Cerebellar nuclear complex (tissue), 1 donor: ENCODE data around the gene JAZF1.

Experiments
- DNase-seq, 2 experiments: peaks; one replicate each; lab custom pipeline; 2025; lab: John Stamatoyannopoulos, UW

JAZF1 gene

DNA sequence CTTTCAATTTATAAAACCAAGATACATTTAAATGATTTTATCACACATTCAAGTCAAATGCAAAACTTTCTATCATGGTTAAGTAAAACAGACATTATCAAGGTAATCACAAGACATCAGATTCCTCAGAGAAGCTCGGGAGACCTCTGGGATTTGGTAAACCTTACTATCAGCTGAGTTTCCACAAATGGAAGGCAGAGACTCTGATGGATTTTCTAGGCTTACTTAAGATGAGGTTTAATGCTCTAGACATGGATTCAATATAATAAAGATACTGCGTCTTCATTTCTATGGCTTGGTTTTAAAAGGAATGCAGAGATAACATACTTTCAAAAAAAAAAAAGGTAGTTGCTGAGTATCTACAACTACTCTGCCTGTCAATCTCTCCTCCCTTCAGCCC is 171.7 kb downstream of the JAZF1 start:
- no peak for DNase-seq

- DNase-seq: no peak
These were observed 172.4 kb downstream of the JAZF1 start for GRCh38 chr7:28008171-28008570.

- DNase-seq: no peak
These were observed 174.1 kb downstream of the JAZF1 start for GRCh38 chr7:28006491-28006890.

- no peak for DNase-seq
These were observed 174.8 kb downstream of the JAZF1 start for GRCh38 chr7:28005847-28006231.

DNA sequence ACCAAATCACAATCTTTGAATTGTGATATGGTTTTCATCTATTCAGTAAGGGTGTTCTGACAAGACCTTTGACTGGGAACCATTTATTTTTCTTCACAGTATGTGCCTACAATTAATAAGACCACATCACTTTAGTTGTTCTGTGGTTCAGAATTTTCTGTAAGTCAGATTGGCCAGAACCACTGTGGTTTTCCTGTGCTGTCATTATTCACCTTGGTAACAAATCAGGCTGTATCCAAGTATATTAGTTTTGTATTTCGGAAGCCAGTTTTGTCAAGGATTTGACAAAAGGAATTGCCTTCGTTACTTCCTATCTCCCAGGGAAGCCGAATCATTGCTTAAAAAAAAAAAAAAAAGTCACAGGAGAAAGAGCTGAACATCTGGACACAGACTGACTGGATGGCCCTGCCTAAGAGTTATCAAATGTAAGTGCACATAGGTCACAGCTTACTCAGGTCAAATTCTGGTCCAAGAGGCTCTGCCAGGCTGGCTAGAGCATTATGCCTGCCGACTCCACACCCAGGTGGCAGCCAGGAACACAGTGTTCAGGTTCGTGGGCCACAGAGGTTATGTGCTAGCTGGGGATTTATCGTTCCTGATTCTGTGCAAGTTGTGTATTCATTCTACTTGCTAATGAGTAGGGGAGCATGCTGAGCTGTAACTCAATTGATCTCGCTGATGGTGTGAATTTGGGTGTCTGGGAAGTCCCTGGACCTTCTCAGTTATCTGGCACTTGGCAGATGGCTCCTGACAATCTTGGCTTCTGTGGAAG is 175.3 kb downstream of the JAZF1 start:
- no peak for DNase-seq

GRCh38 chr7:28003408-28003807 is 177.2 kb downstream of the JAZF1 start:
- DNase-seq: no peak

DNA sequence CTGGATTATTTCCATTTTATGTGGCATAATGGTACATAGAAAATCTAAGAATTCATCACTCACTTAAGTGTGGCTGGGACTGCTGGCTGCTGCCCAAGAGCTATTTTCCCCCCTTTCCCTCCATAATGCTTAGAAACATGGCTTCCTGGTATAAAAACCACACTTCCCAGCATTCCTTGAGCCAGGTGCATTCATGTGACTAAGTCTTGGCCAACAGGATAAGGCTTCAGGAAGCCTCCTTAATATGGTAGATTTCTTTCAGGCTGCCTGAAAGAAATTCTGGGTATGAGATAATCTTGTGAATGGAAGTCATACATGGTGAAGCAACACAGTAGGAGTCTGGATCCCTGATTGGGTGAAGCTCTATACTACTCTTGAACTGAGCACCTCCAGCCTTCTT is 178.0 kb downstream of the JAZF1 start:
- DNase-seq: no peak

DNA sequence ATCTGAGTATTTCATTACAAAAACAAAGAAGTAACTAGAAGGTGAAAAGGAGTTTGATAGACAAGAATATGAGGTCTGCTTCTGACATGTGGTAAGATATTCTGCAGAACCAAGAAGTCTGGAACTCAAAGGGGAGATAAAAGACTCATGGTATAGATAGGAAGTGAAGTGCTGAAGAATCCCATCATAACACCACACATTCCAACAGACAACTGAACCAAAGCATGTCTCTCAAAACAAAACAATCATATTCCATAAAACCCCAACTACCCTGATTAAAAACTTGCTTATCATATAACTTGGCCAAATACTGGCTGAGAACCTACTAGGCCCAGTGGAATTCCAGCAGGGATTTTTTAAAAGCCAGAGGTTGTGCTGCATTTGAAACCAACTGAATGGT is 178.7 kb downstream of the JAZF1 start:
- DNase-seq: no peak

- DNase-seq: no peak
These were observed 180.8 kb downstream of the JAZF1 start for GRCh38 chr7:27999829-28000228.

DNA sequence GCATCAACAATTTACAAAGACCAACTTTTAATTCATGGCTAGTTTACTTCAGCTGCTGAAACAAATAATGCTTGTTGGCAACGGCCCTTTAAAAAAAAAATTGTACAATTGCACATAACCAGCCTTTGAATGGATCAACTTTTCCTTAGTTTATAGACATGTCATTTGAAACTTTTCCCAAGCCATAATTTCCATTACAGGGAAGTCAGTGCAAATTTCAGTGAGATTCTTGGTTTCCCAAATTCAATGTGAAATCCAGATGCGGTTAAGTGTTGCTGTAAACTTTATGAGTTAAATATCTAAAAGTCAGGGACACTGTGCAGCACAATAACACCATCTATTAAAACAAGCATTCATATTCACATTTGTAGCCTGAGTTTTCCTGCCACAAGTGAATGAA is 182.2 kb downstream of the JAZF1 start:
- DNase-seq: no peak

- DNase-seq: no peak
These were observed 183.3 kb downstream of the JAZF1 start for GRCh38 chr7:27997188-27997707.

GRCh38 chr7:27996141-27996540 is 184.5 kb downstream of the JAZF1 start:
- DNase-seq: no peak

DNA sequence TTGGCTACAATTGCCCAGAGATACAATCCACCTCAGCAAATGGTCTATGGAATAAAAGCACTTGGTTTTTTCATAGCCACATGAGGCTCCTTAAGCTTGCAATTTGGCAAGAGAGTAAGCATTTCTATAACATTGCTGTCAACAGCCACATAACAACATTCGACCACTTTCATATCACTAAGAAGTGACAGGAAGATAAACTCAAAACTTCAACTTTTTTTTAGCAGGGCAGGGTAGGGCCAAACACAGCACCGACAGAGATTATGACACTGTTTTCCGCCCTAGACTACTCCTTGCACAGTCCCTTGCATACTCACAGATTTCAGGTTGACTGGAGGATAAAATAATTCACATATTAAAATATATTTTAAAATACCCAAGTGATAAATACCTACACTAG is 185.4 kb downstream of the JAZF1 start:
- DNase-seq: no peak

DNA sequence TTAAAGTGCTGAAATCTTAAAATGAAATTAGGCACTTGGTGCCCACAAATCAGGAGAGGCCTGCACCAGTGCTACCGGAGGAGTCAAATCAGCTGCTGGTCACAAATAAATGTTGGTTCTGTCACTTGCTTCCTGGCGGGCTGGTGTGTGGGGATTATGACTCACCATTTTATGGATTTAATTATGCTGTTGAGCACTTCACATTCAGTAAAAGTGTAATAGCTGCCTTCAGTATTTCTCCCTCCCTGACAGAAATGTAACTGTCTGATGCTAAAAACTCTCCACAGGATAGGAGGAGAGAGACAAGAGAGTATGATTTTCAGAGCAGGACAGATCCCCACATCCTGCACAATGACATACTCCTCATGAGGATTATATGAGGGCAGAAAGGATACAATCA is 186.0 kb downstream of the JAZF1 start:
- no peak for DNase-seq

GRCh38 chr7:27992755-27993493 is 187.7 kb downstream of the JAZF1 start:
- DNase-seq: no peak

DNA sequence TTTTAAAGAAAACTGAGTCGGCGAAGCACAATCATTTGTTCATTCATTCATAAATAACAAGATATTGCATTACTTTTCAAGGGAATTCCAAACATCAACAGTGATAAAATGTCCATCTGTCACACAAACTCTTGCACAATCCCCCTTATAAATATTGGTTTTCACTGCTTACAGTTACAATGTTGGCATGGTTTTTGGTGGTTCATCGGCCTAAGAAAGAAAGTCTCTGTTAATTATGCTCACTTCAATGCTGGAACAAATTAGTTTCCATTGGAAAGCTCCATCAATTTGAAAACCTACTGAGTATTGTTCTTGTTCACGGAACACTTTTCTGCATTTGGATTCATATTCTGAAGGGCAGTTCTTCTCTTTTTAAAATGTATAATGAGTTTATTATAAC is 188.5 kb downstream of the JAZF1 start:
- no peak for DNase-seq

- DNase-seq: no peak
These were observed 189.5 kb downstream of the JAZF1 start for GRCh38 chr7:27991006-27991528.

GRCh38 chr7:27976531-27976930 is 204.1 kb downstream of the JAZF1 start:
- no peak for DNase-seq

GRCh38 chr7:27973625-27974024 is 207.0 kb downstream of the JAZF1 start:
- DNase-seq: no peak

DNA sequence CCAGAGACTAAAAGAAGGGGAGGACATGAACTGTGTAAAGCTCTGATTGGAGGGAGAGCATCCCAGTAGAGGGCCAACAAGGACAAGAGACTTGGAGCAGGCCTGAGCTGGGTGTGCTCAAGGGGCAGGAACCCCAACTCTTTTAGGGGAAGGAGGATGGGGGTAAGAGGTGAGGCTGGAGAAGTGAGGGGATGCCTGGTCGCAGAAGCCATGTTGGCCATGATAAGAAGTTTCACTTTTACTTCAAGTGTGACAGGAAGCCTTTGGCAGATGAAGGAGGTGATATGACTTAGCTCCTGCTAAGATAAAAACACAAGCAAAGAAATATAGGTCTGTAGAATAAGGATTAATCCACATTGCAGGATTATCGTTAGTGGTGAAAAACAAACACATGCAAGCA is 208.3 kb downstream of the JAZF1 start:
- DNase-seq: no peak

DNA sequence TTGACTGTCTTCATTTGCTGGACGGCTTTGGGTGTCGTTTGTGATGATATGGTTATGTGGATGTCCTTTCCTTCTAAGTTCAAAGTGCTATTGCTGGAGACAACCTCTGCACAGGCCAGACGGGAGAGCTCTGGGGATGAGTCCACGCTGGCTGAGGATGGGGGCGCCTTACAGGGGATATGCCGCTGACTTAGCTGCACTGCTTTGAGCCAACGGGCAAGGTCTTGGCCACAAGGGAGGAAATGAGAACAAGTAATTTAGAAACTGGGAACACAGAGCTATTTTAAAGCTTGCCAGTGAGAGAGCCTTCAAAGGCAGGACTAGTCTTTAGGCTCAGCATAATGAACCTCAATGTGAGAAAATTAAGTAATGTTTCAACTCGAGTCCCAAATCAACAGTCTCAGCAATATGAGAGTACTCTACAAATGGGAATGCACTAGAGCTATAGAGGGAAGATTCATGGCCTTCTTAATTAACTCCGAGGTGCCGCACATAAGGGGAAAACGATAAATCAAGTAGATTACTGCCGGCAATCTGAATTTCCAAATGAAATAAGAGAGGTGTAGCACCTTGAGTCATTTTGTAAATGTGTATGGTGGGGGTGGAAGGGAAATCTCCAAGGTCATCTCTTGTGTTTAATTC is 209.3 kb downstream of the JAZF1 start:
- DNase-seq: no peak

DNA sequence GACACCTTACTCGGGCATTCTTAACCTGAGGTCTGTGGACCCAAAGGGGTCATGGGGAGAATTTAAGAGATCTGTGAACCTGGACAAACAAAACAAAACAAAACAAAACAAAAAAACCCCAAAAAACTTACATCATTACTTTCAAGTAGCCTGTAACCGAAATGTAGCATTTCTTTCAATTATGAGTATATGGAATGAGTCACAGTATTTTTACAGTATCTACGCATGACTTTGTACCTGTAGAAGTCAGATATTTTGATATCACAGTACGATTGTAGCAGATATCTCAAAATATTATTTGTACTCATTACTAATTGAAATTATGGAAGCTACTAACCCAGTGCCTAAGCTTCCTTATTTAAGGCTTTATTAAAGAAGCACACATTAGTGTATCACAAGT is 210.2 kb downstream of the JAZF1 start:
- no peak for DNase-seq

- no peak for DNase-seq
These were observed 211.2 kb downstream of the JAZF1 start for GRCh38 chr7:27969346-27969745.
